GM10847 (cell line): ENCODE data around the gene HDAC4.

Experiments
- POLR2A ChIP-seq: IDR thresholded peaks from 2 replicates; pipeline ENCODE4 v1.6.1; 2011; ENCODE audit not compliant: insufficient read length; ENCODE audit errors: extremely low read depth

The HDAC4 gene

GRCh38 chr2:239116456-239117246 is 284.2 kb downstream of the HDAC4 start:
- TF ChIP-seq POLR2A = no peak

- no peak for TF ChIP-seq POLR2A
Observed at GRCh38 chr2:239115616-239116015, 285.2 kb downstream of the HDAC4 start.

DNA sequence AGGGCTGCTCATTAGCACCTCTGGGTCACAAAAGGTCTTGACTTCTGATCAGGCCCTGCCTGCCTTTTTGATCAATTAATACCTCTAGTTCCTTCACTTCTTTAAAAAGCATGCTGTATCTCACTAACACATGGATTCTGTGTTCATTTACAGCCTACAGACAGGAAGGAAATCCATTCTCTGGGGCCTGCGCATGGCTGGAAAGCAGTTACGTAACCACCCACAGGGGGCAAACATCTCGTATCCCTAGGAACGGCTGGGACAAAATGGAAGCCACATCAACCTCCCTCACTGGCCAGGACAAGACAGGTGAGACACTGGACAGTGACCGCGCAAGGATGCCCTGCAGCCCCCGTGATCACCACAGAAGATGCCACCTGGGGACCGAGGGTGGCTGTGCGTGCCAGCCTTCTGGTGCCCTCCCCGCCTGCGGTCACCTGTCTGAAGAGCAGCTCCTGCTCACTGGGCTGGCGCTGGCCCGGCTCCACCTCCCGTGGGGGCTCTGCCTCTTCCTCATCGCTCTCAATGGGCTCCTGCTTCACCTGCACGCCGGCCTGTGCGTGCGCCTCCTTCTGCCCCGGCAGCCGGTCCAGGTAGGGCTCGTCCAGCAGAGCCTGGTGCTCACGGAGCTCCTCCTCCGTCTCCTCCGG is 286.1 kb downstream of the HDAC4 start:
- no peak for TF ChIP-seq POLR2A

DNA sequence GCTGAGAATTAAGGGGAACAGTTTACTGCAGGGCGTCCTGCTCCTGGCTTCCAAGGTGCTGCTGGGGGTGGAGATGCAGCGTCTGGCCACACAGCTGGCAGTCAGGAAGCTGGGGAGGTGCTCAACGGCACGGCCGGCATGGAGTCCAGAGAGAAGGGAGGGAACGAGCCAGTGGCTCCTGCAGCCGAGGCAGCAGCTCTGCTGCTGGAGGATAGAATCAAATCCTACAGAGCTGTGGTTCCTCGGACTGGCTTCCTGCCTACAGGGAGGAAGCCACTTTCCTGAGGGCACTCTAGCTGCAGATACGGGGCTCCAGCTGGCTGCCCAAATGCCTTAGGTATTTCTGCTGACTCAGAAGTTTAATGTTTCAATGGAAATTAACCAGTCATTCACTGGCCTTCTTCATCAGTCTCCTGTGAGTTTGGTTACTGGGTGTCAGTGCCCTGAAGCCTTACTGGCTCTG is 286.7 kb downstream of the HDAC4 start:
- TF ChIP-seq POLR2A = no peak

DNA sequence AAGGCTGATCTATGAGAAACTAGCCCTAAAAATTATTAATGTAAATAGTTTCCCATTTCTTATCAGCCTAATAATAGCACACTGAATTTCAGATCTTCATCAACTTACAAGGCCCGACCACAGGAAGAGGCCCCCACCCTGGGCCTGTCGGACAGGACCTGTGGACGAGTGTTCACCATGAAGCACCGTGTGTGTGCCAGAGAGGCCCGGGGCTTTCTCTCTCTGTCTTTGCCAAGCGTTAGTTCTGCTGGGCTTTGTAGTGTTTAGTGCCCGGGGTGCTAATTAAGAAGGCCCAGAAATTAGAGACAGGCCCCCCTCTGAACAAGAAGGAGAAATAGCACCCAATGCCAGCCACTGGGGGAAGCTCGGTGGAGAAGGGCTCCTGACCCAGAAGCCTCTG is 287.2 kb downstream of the HDAC4 start:
- no peak for TF ChIP-seq POLR2A

DNA sequence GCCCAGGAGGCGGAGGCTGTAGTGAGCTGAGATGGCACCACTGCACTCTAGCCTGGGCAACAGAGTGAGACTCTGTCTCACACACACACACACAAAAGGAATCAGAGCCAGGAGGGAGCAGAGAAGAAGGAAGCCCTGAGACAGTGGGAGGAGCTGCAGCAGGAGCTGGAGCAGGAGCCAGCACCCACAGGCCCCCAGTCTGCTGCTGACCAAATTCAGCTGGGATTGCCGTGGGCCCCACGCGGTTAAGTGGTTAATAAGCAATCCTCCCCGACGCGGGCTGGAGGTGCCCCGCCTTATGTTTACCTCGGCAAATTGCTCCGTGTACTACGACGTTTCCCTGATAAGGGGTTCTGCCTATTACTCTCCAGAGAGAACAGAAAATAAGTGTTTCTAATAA is 287.6 kb downstream of the HDAC4 start:
- no peak for TF ChIP-seq POLR2A

GRCh38 chr2:239112127-239112774 is 288.6 kb downstream of the HDAC4 start:
- no peak for TF ChIP-seq POLR2A

DNA sequence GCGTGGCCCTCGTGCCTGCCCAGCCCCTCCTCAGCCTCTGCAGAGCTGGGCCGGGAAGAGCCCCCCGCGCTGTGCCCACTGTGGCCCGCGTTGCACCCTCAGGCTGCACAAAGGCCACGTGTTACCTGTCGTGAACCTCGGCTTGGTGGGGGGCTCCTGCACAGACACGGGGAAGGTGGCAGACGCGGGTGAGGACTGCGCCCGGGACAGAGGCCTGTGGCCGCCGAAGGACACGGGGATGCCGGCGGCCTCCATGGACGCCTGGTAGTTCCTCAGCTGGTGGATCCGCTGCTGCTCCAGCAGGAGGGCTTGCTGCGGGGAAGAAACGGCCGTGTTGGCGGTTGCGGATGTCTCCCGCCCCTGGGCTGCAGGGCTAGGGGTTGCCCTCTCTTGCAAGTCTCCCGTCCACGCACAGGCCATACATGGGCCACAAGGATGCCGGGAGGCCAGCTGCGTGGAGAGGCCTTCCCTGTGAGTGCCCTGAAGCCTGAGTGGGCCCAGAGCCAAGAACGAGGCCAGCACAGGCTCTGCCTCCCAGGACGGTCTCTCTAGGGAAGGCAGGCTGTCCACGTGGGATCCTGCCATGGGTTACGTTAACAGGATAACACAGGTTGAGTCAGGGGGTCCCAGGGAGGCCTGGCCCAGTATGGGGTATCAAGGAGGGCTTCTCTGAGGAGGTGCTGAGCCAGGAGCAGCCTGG is 289.3 kb downstream of the HDAC4 start:
- TF ChIP-seq POLR2A = no peak

GRCh38 chr2:239110595-239111048 is 290.2 kb downstream of the HDAC4 start:
- TF ChIP-seq POLR2A = no peak

GRCh38 chr2:239109928-239110545 is 290.8 kb downstream of the HDAC4 start:
- no peak for TF ChIP-seq POLR2A

- TF ChIP-seq POLR2A = no peak
Observed at GRCh38 chr2:239109041-239109927, 291.5 kb downstream of the HDAC4 start.

GRCh38 chr2:239108459-239108858 is 292.4 kb downstream of the HDAC4 start:
- TF ChIP-seq POLR2A = no peak

DNA sequence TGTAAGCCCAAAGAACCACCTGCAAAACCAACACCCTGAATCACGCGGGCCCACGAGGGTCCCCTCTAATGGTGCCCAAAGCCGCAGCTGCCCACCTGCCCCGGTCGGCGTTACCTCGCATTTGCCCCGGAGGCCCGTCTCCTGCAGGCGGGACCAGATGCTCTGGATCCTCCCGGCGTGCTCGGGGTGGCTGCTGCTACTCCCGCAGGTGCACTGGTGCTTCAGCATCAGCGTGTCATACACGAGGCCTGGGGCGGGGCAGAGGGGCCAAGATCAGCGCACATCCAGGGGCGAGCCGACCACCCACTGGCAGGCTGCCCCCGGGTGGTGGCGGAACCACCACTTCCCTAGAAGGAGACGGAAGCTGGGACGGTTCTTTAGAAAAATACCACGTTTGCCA is 292.9 kb downstream of the HDAC4 start:
- no peak for TF ChIP-seq POLR2A

- no peak for TF ChIP-seq POLR2A
Observed at GRCh38 chr2:239106966-239107365, 293.9 kb downstream of the HDAC4 start.
